HepG2 (cell line): ENCODE data around the gene CATSPERD. TPM values are rescaled to one million over a fixed set of nuclear protein-coding genes. Genes with fewer than 3 reads are reported as not detected.

ENCODE experiments used
- CC2D1A ChIP-seq: sonication (generic); formaldehyde crosslinking; IDR thresholded peaks from 2 replicates; pipeline ENCODE4 v1.8.1; 2023; ENCODE audit warnings: mild to moderate bottlenecking, missing genetic modification reagents
- FOXA3 ChIP-seq: IDR thresholded peaks from 2 replicates; pipeline ENCODE4 v1.6.1; 2016; ENCODE audit warnings: missing genetic modification reagents, missing compliant biosample characterization
- FOXK1 ChIP-seq: sonication (generic); formaldehyde crosslinking; IDR thresholded peaks from 2 replicates; pipeline ENCODE4 v1.4.0; 2020; ENCODE audit warnings: low read depth, missing genetic modification reagents, borderline replicate concordance
- NFKBIZ ChIP-seq: IDR thresholded peaks from 2 replicates; pipeline ENCODE4 v1.6.1; 2018; ENCODE audit warnings: missing genetic modification reagents, missing compliant biosample characterization
- U2AF1 ChIP-seq: fragments of 200-400 bp; formaldehyde crosslinking; optimal IDR thresholded peaks from 2 replicates; pipeline ENCODE3; 2017; ENCODE audit warnings: mild to moderate bottlenecking, low read depth, low read length
- ZBTB1 ChIP-seq: sonication (generic); formaldehyde crosslinking; IDR thresholded peaks from 2 replicates; pipeline ENCODE4 v1.4.0; 2020; ENCODE audit warnings: missing genetic modification reagents, borderline replicate concordance
- ZBTB20 ChIP-seq: sonication (generic); formaldehyde crosslinking; IDR thresholded peaks from 2 replicates; pipeline ENCODE4 v1.8.1; 2023; ENCODE audit warnings: missing genetic modification reagents, low read depth, mild to moderate bottlenecking, borderline replicate concordance
- ZNF263 ChIP-seq: sonication (generic); formaldehyde crosslinking; IDR thresholded peaks from 2 replicates; pipeline ENCODE4 v1.4.0; 2020; ENCODE audit warnings: missing genetic modification reagents
- ZNF329 ChIP-seq: sonication (generic); formaldehyde crosslinking; IDR thresholded peaks from 2 replicates; pipeline ENCODE4 v1.9.0; 2021; ENCODE audit warnings: low read depth, mild to moderate bottlenecking, missing genetic modification reagents
- ZNF547 ChIP-seq: sonication (generic); formaldehyde crosslinking; IDR thresholded peaks from 2 replicates; pipeline ENCODE4 v1.5.1; 2020; ENCODE audit warnings: mild to moderate bottlenecking, missing genetic modification reagents
- ZNF563 ChIP-seq: sonication (generic); formaldehyde crosslinking; IDR thresholded peaks from 2 replicates; pipeline ENCODE4 v1.8.0; 2022; ENCODE audit warnings: mild to moderate bottlenecking, moderate library complexity, missing genetic modification reagents
- ZSCAN9 ChIP-seq: IDR thresholded peaks from 2 replicates; pipeline ENCODE4 v1.6.1; 2016; ENCODE audit warnings: borderline replicate concordance
- polyA plus RNA-seq, 8 experiments: library from polyadenylated mRNA; depleted of rRNA in 3 of 8; stranded (reverse) in 7 of 8; unstranded in 1 of 8; fragments of >200 nt; fragmentation: Illumina TruSeq in 4 of 8; extraction: Trizol in 4 of 8; gene quantifications; 2 replicates each; pipeline versions ENCODE4 v1.2.1 to v1.2.3, GENCODE V29; 2011 to 2016; ENCODE audit warnings: low read depth in 4 of 8, missing spikeins in 1 of 8, mixed read lengths in 1 of 8; ENCODE audit not compliant: insufficient read depth in 1 of 8
- total RNA-seq, 5 experiments: library from RNA; depleted of rRNA; stranded (reverse); fragments of >200 nt; fragmentation: Illumina TruSeq; extraction: Trizol; gene quantifications; 2 replicates each; pipeline ENCODE4 v1.2.3, GENCODE V29; 2016; ENCODE audit warnings: low read depth in 1 of 5
- TF ChIP-seq, protein P1 (sequence below): sonication (generic); formaldehyde crosslinking; IDR thresholded peaks from 2 replicates; pipeline ENCODE4 v1.8.0; 2023; ENCODE audit warnings: mild to moderate bottlenecking, missing genetic modification reagents
- TF ChIP-seq, protein P2 (sequence below): sonication (generic); formaldehyde crosslinking; IDR thresholded peaks from 2 replicates; pipeline ENCODE4 v1.8.1; 2023; ENCODE audit warnings: mild to moderate bottlenecking, inconsistent platforms, moderate library complexity, missing genetic modification reagents, borderline replicate concordance
- TF ChIP-seq, protein P3 (sequence below): IDR thresholded peaks from 2 replicates; pipeline ENCODE4 v1.6.1; 2016; ENCODE audit warnings: low read depth, missing genetic modification reagents, missing compliant biosample characterization
- TF ChIP-seq, protein P4 (sequence below): sonication (generic); formaldehyde crosslinking; IDR thresholded peaks from 2 replicates; pipeline ENCODE4 v1.4.0; 2020; ENCODE audit warnings: missing genetic modification reagents
- TF ChIP-seq, protein P5 (sequence below): sonication (generic); formaldehyde crosslinking; IDR thresholded peaks from 2 replicates; pipeline ENCODE4 v1.8.0; 2022; ENCODE audit warnings: mild to moderate bottlenecking, missing genetic modification reagents, borderline replicate concordance

Gene CATSPERD
- total and polyA plus RNA-seq, 2 of the 13 experiments (the other 11 are each of a cell fraction or from before 2014, with no cell fraction given): 0.04 TPM; not detected in 1

DNA sequence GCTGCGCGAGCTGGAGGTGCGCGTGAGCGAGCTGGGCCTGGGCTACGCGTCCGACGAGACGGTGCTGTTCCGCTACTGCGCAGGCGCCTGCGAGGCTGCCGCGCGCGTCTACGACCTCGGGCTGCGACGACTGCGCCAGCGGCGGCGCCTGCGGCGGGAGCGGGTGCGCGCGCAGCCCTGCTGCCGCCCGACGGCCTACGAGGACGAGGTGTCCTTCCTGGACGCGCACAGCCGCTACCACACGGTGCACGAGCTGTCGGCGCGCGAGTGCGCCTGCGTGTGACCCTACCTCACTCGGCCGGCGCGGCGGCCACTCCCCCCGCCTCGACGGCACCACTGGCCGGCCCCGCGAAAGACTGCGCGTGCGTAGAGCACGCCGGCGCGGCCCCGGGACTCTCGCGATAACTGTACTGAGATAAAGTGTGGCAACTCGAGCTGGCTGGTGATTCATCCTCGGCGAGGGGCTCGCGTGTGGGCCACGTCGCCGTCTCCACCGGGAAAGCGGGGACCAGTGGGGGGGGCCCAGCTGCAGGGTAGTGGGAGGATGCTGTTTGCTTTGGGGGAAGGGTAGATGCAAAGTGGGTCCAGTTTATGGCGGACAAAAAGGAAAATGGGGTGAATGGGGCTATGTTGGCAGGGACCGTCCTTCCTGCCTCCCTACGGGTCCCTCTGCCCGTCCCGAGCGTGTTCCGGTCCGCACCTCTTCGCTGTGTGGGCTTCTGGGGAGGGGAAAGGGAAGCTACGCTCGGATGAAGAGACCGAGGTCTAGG is 107.6 kb downstream of the CATSPERD start (continued):
- TF ChIP-seq CC2D1A: 0 out of 2 replicates have a peak, but pooled peaks have one; percentile 35
- peak; percentile 90 for TF ChIP-seq ZNF329 (CRISPR knock-in tag)
- TF ChIP-seq NFKBIZ (CRISPR knock-in tag): peak; percentile 82; the same call in 1 of the 2 replicates
- TF ChIP-seq, protein P1, sequence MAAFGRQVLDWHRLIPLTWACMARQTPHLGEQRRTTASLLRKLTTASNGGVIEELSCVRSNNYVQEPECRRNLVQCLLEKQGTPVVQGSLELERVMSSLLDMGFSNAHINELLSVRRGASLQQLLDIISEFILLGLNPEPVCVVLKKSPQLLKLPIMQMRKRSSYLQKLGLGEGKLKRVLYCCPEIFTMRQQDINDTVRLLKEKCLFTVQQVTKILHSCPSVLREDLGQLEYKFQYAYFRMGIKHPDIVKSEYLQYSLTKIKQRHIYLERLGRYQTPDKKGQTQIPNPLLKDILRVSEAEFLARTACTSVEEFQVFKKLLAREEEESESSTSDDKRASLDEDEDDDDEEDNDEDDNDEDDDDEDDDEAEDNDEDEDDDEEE (CRISPR knock-in tag): no peak; the same call in 1 of the 2 replicates
- TF ChIP-seq U2AF1: no peak
- TF ChIP-seq, protein P2, sequence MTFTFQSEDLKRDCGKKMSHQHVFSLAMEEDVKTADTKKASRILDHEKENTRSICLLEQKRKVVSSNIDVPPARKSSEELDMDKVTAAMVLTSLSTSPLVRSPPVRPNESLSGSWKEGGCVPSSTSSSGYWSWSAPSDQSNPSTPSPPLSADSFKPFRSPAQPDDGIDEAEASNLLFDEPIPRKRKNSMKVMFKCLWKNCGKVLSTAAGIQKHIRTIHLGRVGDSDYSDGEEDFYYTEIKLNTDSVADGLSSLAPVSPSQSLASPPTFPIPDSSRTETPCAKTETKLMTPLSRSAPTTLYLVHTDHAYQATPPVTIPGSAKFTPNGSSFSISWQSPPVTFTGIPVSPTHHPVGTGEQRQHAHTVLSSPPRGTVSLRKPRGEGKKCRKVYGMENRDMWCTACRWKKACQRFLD (CRISPR knock-in tag): no peak; the same call in 1 of the 2 replicates
- TF ChIP-seq, protein P3, sequence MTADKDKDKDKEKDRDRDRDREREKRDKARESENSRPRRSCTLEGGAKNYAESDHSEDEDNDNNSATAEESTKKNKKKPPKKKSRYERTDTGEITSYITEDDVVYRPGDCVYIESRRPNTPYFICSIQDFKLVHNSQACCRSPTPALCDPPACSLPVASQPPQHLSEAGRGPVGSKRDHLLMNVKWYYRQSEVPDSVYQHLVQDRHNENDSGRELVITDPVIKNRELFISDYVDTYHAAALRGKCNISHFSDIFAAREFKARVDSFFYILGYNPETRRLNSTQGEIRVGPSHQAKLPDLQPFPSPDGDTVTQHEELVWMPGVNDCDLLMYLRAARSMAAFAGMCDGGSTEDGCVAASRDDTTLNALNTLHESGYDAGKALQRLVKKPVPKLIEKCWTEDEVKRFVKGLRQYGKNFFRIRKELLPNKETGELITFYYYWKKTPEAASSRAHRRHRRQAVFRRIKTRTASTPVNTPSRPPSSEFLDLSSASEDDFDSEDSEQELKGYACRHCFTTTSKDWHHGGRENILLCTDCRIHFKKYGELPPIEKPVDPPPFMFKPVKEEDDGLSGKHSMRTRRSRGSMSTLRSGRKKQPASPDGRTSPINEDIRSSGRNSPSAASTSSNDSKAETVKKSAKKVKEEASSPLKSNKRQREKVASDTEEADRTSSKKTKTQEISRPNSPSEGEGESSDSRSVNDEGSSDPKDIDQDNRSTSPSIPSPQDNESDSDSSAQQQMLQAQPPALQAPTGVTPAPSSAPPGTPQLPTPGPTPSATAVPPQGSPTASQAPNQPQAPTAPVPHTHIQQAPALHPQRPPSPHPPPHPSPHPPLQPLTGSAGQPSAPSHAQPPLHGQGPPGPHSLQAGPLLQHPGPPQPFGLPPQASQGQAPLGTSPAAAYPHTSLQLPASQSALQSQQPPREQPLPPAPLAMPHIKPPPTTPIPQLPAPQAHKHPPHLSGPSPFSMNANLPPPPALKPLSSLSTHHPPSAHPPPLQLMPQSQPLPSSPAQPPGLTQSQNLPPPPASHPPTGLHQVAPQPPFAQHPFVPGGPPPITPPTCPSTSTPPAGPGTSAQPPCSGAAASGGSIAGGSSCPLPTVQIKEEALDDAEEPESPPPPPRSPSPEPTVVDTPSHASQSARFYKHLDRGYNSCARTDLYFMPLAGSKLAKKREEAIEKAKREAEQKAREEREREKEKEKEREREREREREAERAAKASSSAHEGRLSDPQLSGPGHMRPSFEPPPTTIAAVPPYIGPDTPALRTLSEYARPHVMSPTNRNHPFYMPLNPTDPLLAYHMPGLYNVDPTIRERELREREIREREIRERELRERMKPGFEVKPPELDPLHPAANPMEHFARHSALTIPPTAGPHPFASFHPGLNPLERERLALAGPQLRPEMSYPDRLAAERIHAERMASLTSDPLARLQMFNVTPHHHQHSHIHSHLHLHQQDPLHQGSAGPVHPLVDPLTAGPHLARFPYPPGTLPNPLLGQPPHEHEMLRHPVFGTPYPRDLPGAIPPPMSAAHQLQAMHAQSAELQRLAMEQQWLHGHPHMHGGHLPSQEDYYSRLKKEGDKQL: peak; percentile 36; the same call in 1 of the 2 replicates
- peak; percentile 98 for TF ChIP-seq ZNF547
- TF ChIP-seq ZBTB20 (CRISPR knock-in tag): no peak; the same call in 1 of the 2 replicates
- TF ChIP-seq, protein P4, sequence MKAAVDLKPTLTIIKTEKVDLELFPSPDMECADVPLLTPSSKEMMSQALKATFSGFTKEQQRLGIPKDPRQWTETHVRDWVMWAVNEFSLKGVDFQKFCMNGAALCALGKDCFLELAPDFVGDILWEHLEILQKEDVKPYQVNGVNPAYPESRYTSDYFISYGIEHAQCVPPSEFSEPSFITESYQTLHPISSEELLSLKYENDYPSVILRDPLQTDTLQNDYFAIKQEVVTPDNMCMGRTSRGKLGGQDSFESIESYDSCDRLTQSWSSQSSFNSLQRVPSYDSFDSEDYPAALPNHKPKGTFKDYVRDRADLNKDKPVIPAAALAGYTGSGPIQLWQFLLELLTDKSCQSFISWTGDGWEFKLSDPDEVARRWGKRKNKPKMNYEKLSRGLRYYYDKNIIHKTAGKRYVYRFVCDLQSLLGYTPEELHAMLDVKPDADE (CRISPR knock-in tag): no peak
- no peak for TF ChIP-seq FOXK1
- TF ChIP-seq FOXA3 (CRISPR knock-in tag): peak; percentile 64
- TF ChIP-seq ZBTB1: 0 out of 2 replicates have a peak, but pooled peaks have one; percentile 41
- TF ChIP-seq ZNF263 (CRISPR knock-in tag): peak; percentile 8; the same call in 1 of the 2 replicates
- TF ChIP-seq, protein P5, sequence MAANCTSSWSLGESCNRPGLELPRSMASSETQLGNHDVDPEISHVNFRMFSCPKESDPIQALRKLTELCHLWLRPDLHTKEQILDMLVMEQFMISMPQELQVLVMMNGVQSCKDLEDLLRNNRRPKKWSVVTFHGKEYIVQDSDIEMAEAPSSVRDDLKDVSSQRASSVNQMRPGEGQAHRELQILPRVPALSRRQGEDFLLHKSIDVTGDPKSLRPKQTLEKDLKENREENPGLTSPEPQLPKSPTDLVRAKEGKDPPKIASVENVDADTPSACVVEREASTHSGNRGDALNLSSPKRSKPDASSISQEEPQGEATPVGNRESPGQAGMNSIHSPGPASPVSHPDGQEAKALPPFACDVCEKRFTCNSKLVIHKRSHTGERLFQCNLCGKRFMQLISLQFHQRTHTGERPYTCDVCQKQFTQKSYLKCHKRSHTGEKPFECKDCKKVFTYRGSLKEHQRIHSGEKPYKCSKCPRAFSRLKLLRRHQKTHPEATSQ (CRISPR knock-in tag): peak; percentile 91; the same call in 1 of the 2 replicates
- TF ChIP-seq ZNF563: peak; percentile 92; the same call in 1 of the 2 replicates
- TF ChIP-seq ZSCAN9 (CRISPR knock-in tag): peak; percentile 36; the same call in 1 of the 2 replicates
